Neural progenitor cell (in vitro differentiated cells): ENCODE data around the gene RIPOR3. TPM values are rescaled to one million over a fixed set of nuclear protein-coding genes. Genes with fewer than 3 reads are reported as not detected.

Source experiments
- DNase-seq: peaks from one replicate; pipeline ENCODE4 v3.0.0-alpha.2; 2016; ENCODE audit warnings: low spot score
- H2AFZ ChIP-seq: fragments of 200-600 bp; sonication (generic); replicated peaks from 2 replicates; pipeline ENCODE4 v1.6.1; 2016; ENCODE audit warnings: antibody characterized with exemption
- H3F3A ChIP-seq: fragments of 200-600 bp; sonication (generic); 2 replicates; pipeline ENCODE4 v1.6.1; 2016; ENCODE audit warnings: antibody characterized with exemption, low read depth
- H3K27ac ChIP-seq: fragments of 200-600 bp; sonication (generic); 2 replicates; pipeline ENCODE4 v1.5.1; 2016; ENCODE audit warnings: mild to moderate bottlenecking
- H3K27me3 ChIP-seq: fragments of 200-600 bp; sonication (generic); 2 replicates; pipeline ENCODE4 v1.6.1; 2016; ENCODE audit warnings: mild to moderate bottlenecking, moderate library complexity
- H3K36me3 ChIP-seq: fragments of 200-600 bp; sonication (generic); 2 replicates; pipeline ENCODE4 v1.5.1; 2016
- H3K4me1 ChIP-seq: fragments of 200-600 bp; sonication (generic); 2 replicates; pipeline ENCODE4 v1.6.1; 2016; ENCODE audit warnings: mixed run types
- H3K4me2 ChIP-seq: fragments of 200-600 bp; sonication (generic); 2 replicates; pipeline ENCODE4 v1.6.1; 2016
- H3K4me3 ChIP-seq: fragments of 200-600 bp; sonication (generic); 2 replicates; pipeline ENCODE4 v1.5.1; 2016
- H3K79me2 ChIP-seq: fragments of 200-600 bp; sonication (generic); 2 replicates; pipeline ENCODE4 v1.6.1; 2016; ENCODE audit warnings: low read depth
- H3K9ac ChIP-seq: fragments of 200-600 bp; sonication (generic); 2 replicates; pipeline ENCODE4 v1.6.1; 2016
- H3K9me3 ChIP-seq: fragments of 200-600 bp; sonication (generic); 2 replicates; pipeline ENCODE4 v1.5.1; 2016; ENCODE audit warnings: low read depth
- H4K20me1 ChIP-seq: fragments of 200-600 bp; sonication (generic); 2 replicates; pipeline ENCODE4 v1.6.1; 2016; ENCODE audit warnings: low read depth
- H3K27ac Mint-ChIP-seq: 3 replicates; pipeline ENCODE4 v1.8.0; 2021; ENCODE audit warnings: mixed read lengths
- H3K27me3 Mint-ChIP-seq: 2 replicates; pipeline ENCODE4 v1.8.0; 2022; ENCODE audit warnings: low read depth, mild to moderate bottlenecking, inconsistent platforms, moderate library complexity, mixed read lengths; ENCODE audit not compliant: insufficient read depth
- H3K36me3 Mint-ChIP-seq: 3 replicates; pipeline ENCODE4 v1.8.0; 2021; ENCODE audit warnings: mixed read lengths
- H3K4me1 Mint-ChIP-seq: 3 replicates; pipeline ENCODE4 v1.8.0; 2021; ENCODE audit warnings: mixed read lengths
- H3K4me3 Mint-ChIP-seq: 3 replicates; pipeline ENCODE4 v1.8.0; 2021; ENCODE audit warnings: mild to moderate bottlenecking, moderate library complexity, mixed read lengths
- H3K9me3 Mint-ChIP-seq: 3 replicates; pipeline ENCODE4 v1.8.0; 2020; ENCODE audit warnings: mixed read lengths
- CTCF ChIP-seq: fragments of 200-600 bp; sonication (generic); IDR thresholded peaks from 2 replicates; pipeline ENCODE4 v1.5.1; 2017; ENCODE audit warnings: antibody characterized with exemption, mild to moderate bottlenecking
- EZH2 ChIP-seq: fragments of 200-600 bp; sonication (generic); IDR thresholded peaks from 2 replicates; pipeline ENCODE4 v1.6.1; 2017; ENCODE audit warnings: antibody characterized with exemption, mild to moderate bottlenecking, moderate library complexity
- EZH2phosphoT487 ChIP-seq: fragments of 200-600 bp; sonication (generic); IDR thresholded peaks from 2 replicates; pipeline ENCODE4 v1.6.1; 2017; ENCODE audit warnings: antibody characterized with exemption
- total RNA-seq: library from RNA; depleted of rRNA; stranded (reverse); fragments of >200 nt; gene quantifications from 2 replicates; pipeline ENCODE4 v1.2.3, GENCODE V29; 2015; ENCODE audit warnings: low replicate concordance

Gene RIPOR3
- total RNA-seq, 1 donor from 2014 or later, result 1.2 TPM

GRCh38 chr20:50558483-50558925 lies 132.8 kb downstream of the RIPOR3 start:
- H3K27ac Mint-ChIP-seq, result no peak overlapping the region
- no peak overlapping the region for H3K4me3 Mint-ChIP-seq
- H3K79me2 ChIP-seq, result peaks cover 19% of the 10 kb centered on the region
- H3K27me3 Mint-ChIP-seq, result peaks cover 2% of the 10 kb centered on the region
- H3K36me3 Mint-ChIP-seq, result peaks cover 18% of the 10 kb centered on the region
- H3F3A ChIP-seq, result no peaks in the 10 kb centered on the region
- no peak for TF ChIP-seq CTCF
- TF ChIP-seq EZH2, result no peak
- no peak for TF ChIP-seq EZH2phosphoT487
- H3K9me3 ChIP-seq, result no peaks in the 10 kb centered on the region
- no peaks in the 10 kb centered on the region for H3K27me3 ChIP-seq
- no peak overlapping the region for H3K4me2 ChIP-seq
- peaks cover 21% of the 10 kb centered on the region for H3K4me1 Mint-ChIP-seq
- no peaks in the 10 kb centered on the region for H3K4me1 ChIP-seq
- no peak overlapping the region for H3K9ac ChIP-seq
- peaks cover 4% of the 10 kb centered on the region for H3K9me3 Mint-ChIP-seq
- no peak overlapping the region for H3K27ac ChIP-seq
- H3K4me3 ChIP-seq, result no peak overlapping the region
- no peaks in the 10 kb centered on the region for H3K36me3 ChIP-seq
- no peaks in the 10 kb centered on the region for H4K20me1 ChIP-seq
- DNase-seq, result no peak
- H2AFZ ChIP-seq, result no peak overlapping the region

GRCh38 chr20:50557549-50558134 lies 133.7 kb downstream of the RIPOR3 start:
- no peaks in the 10 kb centered on the region for H3F3A ChIP-seq
- no peak for DNase-seq
- no peak for TF ChIP-seq CTCF
- no peak for TF ChIP-seq EZH2
- no peak for TF ChIP-seq EZH2phosphoT487
- Mint-ChIP-seq H3K9me3 (peaks cover 4% of the 10 kb centered on the region), H3K4me3 (no peak overlapping the region), H3K27ac (no peak overlapping the region), H3K27me3 (peaks cover 2% of the 10 kb centered on the region), H3K36me3 (peaks cover 14% of the 10 kb centered on the region), H3K4me1 (peaks cover 19% of the 10 kb centered on the region)
- H3K9ac ChIP-seq, result no peak overlapping the region
- H3K4me3 ChIP-seq, result no peak overlapping the region
- no peaks in the 10 kb centered on the region for H3K27me3 ChIP-seq
- H3K27ac ChIP-seq, result no peak overlapping the region
- H2AFZ ChIP-seq, result no peak overlapping the region
- H3K9me3 ChIP-seq, result no peaks in the 10 kb centered on the region
- no peaks in the 10 kb centered on the region for H3K4me1 ChIP-seq
- no peaks in the 10 kb centered on the region for H3K36me3 ChIP-seq
- H3K4me2 ChIP-seq, result no peak overlapping the region
- peaks cover 25% of the 10 kb centered on the region for H3K79me2 ChIP-seq
- no peaks in the 10 kb centered on the region for H4K20me1 ChIP-seq

- Histone ChIP-seq H3K79me2 (peaks cover 25% of the 10 kb centered on the region), H3K9me3 (no peaks in the 10 kb centered on the region), H2AFZ (no peak overlapping the region), H3K27me3 (no peaks in the 10 kb centered on the region), H3K4me1 (no peaks in the 10 kb centered on the region), H3K9ac (no peak overlapping the region), H3F3A (no peaks in the 10 kb centered on the region), H3K36me3 (no peaks in the 10 kb centered on the region), H3K4me2 (no peak overlapping the region), H3K4me3 (no peak overlapping the region), H3K27ac (no peak overlapping the region), H4K20me1 (peaks cover 2% of the 10 kb centered on the region)
- peaks cover 3% of the 10 kb centered on the region for H3K4me1 Mint-ChIP-seq
- no peak for DNase-seq
- H3K4me3 Mint-ChIP-seq, result no peak overlapping the region
- peaks cover 4% of the 10 kb centered on the region for H3K9me3 Mint-ChIP-seq
- H3K27me3 Mint-ChIP-seq, result peaks cover 2% of the 10 kb centered on the region
- peaks cover 14% of the 10 kb centered on the region for H3K36me3 Mint-ChIP-seq
- TF ChIP-seq EZH2phosphoT487, result no peak
- TF ChIP-seq CTCF, result no peak
- TF ChIP-seq EZH2, result no peak
- H3K27ac Mint-ChIP-seq, result no peak overlapping the region
These were observed 135.7 kb downstream of the RIPOR3 start for GRCh38 chr20:50555662-50556061.
